ENCODE measurements around the gene FGF4.

The FGF4 gene

GRCh38 chr11:69800278-69800677 lies 25.1 kb upstream of the FGF4 start:
- H3K4me3 ChIP-seq = no peak overlapping the region
- in situ Hi-C loops (cut with MboI; ENCODE audit: low sequenced_read_pairs) = no loop called here
- no peaks in the 10 kb centered on the region; the same call in 1 of the 2 replicates for H3K9me3 ChIP-seq
- no peaks in the 10 kb centered on the region for H3K4me1 ChIP-seq
- H3K36me3 ChIP-seq (replicated peaks) = no peaks in the 10 kb centered on the region
- DNase-seq (ENCODE audit: low spot score in 2 of 2) = no peak
- H3K27me3 ChIP-seq (ENCODE audit: low read depth) = no peaks in the 10 kb centered on the region

DNA sequence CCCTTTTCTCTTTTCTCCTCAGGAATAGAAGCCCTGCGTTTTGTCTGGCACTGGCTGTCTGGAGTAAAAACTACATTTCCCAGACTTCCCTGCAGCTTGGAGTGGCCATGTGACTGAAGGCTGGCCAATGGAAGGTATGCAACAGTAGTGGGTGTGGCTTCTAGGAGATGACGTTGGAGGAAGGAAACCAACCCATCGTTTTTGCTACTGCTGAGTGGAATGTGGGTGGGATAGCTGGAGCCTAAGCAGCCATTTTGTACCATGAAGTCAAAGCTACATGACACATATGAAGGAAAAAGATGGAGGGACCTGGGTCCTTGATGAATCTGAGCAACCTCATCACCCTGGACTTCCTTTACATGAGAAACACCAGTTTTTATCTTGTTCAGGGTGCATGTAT lies 24.4 kb upstream of the FGF4 start:
- DNase-seq (ENCODE audit: low spot score in 2 of 2) = peak; percentile 31 to 38
- in situ Hi-C loops (cut with MboI; ENCODE audit: low sequenced_read_pairs) = no loop called here
- no peaks in the 10 kb centered on the region for H3K27me3 ChIP-seq (ENCODE audit: low read depth)
- no peaks in the 10 kb centered on the region; the same call in 1 of the 2 replicates for H3K9me3 ChIP-seq
- no peak overlapping the region for H3K4me3 ChIP-seq
- no peaks in the 10 kb centered on the region for H3K4me1 ChIP-seq
- H3K36me3 ChIP-seq (replicated peaks) = no peaks in the 10 kb centered on the region

GRCh38 chr11:69799097-69799496 lies 24.0 kb upstream of the FGF4 start:
- H3K9me3 ChIP-seq = no peaks in the 10 kb centered on the region; the same call in 1 of the 2 replicates
- no peaks in the 10 kb centered on the region for H3K36me3 ChIP-seq (replicated peaks)
- H3K4me3 ChIP-seq = no peak overlapping the region
- in situ Hi-C loops (cut with MboI; ENCODE audit: low sequenced_read_pairs) = no loop called here
- H3K27me3 ChIP-seq (ENCODE audit: low read depth) = no peaks in the 10 kb centered on the region
- no peak for DNase-seq (ENCODE audit: low spot score in 2 of 2)
- no peaks in the 10 kb centered on the region for H3K4me1 ChIP-seq

GRCh38 chr11:69797737-69798528 lies 22.8 kb upstream of the FGF4 start:
- Histone ChIP-seq H3K9me3 (no peaks in the 10 kb centered on the region; the same call in 1 of the 2 replicates), H3K4me3 (no peak overlapping the region), H3K36me3 (replicated peaks) (no peaks in the 10 kb centered on the region), H3K27me3 (ENCODE audit: low read depth) (no peaks in the 10 kb centered on the region), H3K4me1 (no peaks in the 10 kb centered on the region)
- no peak for DNase-seq (ENCODE audit: low spot score in 2 of 2)
- in situ Hi-C loops (cut with MboI; ENCODE audit: low sequenced_read_pairs) = no loop called here

DNA sequence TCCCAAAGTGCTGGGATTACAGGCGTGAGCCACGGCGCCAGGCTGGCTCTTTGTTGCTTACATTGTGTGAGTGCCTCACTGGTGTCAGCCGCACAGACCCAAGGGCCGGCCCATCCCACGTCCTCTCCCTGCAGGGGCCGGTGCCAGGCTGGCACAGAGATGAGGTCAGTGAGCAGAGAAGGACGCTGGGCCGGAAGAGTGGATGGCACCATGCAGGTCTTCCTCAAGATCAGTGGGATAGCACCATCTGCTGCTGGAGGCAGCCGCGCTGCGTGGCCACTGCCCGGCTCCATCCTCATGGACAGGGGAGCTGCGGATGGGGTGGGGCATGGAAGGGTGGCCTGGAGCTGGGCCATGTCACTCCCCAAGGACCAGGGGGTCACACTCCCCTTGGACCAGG lies 22.0 kb upstream of the FGF4 start:
- H3K4me3 ChIP-seq = no peak overlapping the region
- no peaks in the 10 kb centered on the region for H3K27me3 ChIP-seq (ENCODE audit: low read depth)
- H3K9me3 ChIP-seq = no peaks in the 10 kb centered on the region; the same call in 1 of the 2 replicates
- H3K4me1 ChIP-seq = no peaks in the 10 kb centered on the region
- no peaks in the 10 kb centered on the region for H3K36me3 ChIP-seq (replicated peaks)
- in situ Hi-C loops (cut with MboI; ENCODE audit: low sequenced_read_pairs) = no loop called here
- no peak for DNase-seq (ENCODE audit: low spot score in 2 of 2)

DNA sequence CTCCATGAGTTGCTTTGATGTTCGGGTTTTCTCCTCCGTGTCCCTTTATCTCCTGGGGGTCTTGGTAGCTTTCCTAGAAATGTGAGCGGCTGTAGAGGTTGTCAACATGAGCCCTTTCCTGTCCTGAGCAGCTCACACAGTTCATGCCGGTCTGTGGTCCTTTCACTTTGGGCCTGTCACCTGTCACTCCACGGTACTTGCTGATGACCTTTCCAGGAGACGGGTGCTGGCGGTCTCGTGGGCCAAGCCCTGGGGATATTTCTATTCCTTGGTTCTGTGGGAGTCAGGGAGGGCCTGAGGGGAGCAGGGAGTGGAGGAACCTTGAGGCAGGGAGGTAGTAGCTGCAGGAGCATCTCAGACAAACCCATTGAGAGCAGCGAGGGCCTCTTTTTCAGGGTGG lies 20.9 kb upstream of the FGF4 start:
- H3K4me1 ChIP-seq = no peaks in the 10 kb centered on the region
- H3K27me3 ChIP-seq (ENCODE audit: low read depth) = no peaks in the 10 kb centered on the region
- no peak for DNase-seq (ENCODE audit: low spot score in 2 of 2)
- no peaks in the 10 kb centered on the region for H3K36me3 ChIP-seq (replicated peaks)
- no peak overlapping the region for H3K4me3 ChIP-seq
- H3K9me3 ChIP-seq = no peaks in the 10 kb centered on the region; the same call in 1 of the 2 replicates
- in situ Hi-C loops (cut with MboI; ENCODE audit: low sequenced_read_pairs) = no loop called here

GRCh38 chr11:69791276-69792180 lies 16.4 kb upstream of the FGF4 start:
- H3K9me3 ChIP-seq = no peaks in the 10 kb centered on the region
- H3K27me3 ChIP-seq (ENCODE audit: low read depth) = no peaks in the 10 kb centered on the region
- no peaks in the 10 kb centered on the region for H3K36me3 ChIP-seq (replicated peaks)
- H3K4me1 ChIP-seq = no peaks in the 10 kb centered on the region
- in situ Hi-C loops (cut with MboI; ENCODE audit: low sequenced_read_pairs) = no loop called here
- no peak overlapping the region for H3K4me3 ChIP-seq
- DNase-seq (ENCODE audit: low spot score in 2 of 2) = no peak

GRCh38 chr11:69788956-69789355 lies 13.8 kb upstream of the FGF4 start:
- no peaks in the 10 kb centered on the region for H3K27me3 ChIP-seq (ENCODE audit: low read depth)
- no peak overlapping the region for H3K4me3 ChIP-seq
- H3K4me1 ChIP-seq = no peaks in the 10 kb centered on the region
- DNase-seq (ENCODE audit: low spot score in 2 of 2) = no peak
- no peaks in the 10 kb centered on the region for H3K36me3 ChIP-seq (replicated peaks)
- in situ Hi-C loops (cut with MboI; ENCODE audit: low sequenced_read_pairs) = no loop called here
- no peaks in the 10 kb centered on the region for H3K9me3 ChIP-seq

GRCh38 chr11:69787906-69788305 lies 12.8 kb upstream of the FGF4 start:
- Histone ChIP-seq H3K4me3 (no peak overlapping the region), H3K36me3 (replicated peaks) (no peaks in the 10 kb centered on the region)
- in situ Hi-C loops (cut with MboI; ENCODE audit: low sequenced_read_pairs) = no loop called here

DNA sequence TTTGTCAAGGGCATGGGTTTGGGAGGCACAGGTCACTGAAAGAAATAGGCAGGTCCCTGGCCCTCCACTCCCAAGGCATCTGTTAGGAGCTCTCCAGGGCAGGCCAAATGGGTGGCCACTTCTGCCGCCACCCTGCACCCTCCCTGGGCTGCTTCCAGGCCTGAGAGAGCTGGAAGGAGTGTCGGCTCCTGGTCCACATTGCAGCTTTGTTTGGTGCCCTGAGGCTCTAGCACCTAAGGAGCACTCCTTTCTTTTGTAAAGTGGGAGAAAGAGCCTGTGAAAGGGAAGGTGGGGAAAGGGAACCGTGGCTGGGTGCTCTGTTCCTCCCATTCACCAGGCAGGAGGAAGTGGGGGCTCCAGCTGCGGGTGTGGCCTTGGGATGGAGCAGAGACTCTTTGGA lies 12.3 kb upstream of the FGF4 start:
- Histone ChIP-seq H3K4me1 (no peaks in the 10 kb centered on the region), H3K36me3 (replicated peaks) (no peaks in the 10 kb centered on the region), H3K27me3 (ENCODE audit: low read depth) (no peaks in the 10 kb centered on the region), H3K9me3 (no peaks in the 10 kb centered on the region), H3K4me3 (no peak overlapping the region)
- in situ Hi-C loops (cut with MboI; ENCODE audit: low sequenced_read_pairs) = no loop called here
- DNase-seq (ENCODE audit: low spot score in 2 of 2) = no peak

More at GRCh38 chr11:69787906-69788305, 12.8 kb upstream of the FGF4 start:
- DNase-seq (ENCODE audit: low spot score in 2 of 2) = no peak
- Histone ChIP-seq H3K4me1 (no peaks in the 10 kb centered on the region), H3K9me3 (no peaks in the 10 kb centered on the region), H3K27me3 (ENCODE audit: low read depth) (no peaks in the 10 kb centered on the region)

- DNase-seq (ENCODE audit: low spot score in 2 of 2) = no peak
- Histone ChIP-seq H3K36me3 (replicated peaks) (no peaks in the 10 kb centered on the region), H3K27me3 (ENCODE audit: low read depth) (no peaks in the 10 kb centered on the region), H3K9me3 (no peaks in the 10 kb centered on the region), H3K4me1 (no peaks in the 10 kb centered on the region), H3K4me3 (no peak overlapping the region)
- in situ Hi-C loops (cut with MboI; ENCODE audit: low sequenced_read_pairs) = no loop called here
These were observed 6.1 kb upstream of the FGF4 start for GRCh38 chr11:69781241-69781640.

- in situ Hi-C loops (cut with MboI; ENCODE audit: low sequenced_read_pairs) = no loop called here
- Histone ChIP-seq H3K27me3 (ENCODE audit: low read depth) (no peaks in the 10 kb centered on the region), H3K9me3 (no peaks in the 10 kb centered on the region), H3K36me3 (replicated peaks) (no peaks in the 10 kb centered on the region), H3K4me3 (no peak overlapping the region), H3K4me1 (no peaks in the 10 kb centered on the region)
- no peak for DNase-seq (ENCODE audit: low spot score in 2 of 2)
These were observed 3.2 kb upstream of the FGF4 start for GRCh38 chr11:69778373-69778772.

GRCh38 chr11:69774354-69775162 lies 583 bp downstream of the FGF4 start:
- Histone ChIP-seq H3K27me3 (ENCODE audit: low read depth) (no peaks in the 10 kb centered on the region), H3K4me1 (peaks cover 25% of the 10 kb centered on the region), H3K36me3 (replicated peaks) (no peaks in the 10 kb centered on the region), H3K4me3 (no peak overlapping the region), H3K9me3 (no peaks in the 10 kb centered on the region)
- in situ Hi-C loops (cut with MboI; ENCODE audit: low sequenced_read_pairs) = no loop called here
- DNase-seq (ENCODE audit: low spot score in 2 of 2) = no peak

Data from HAP-1 (cell line).